ENCODE results near the gene TTC21B. TPM values are rescaled to one million over a fixed set of nuclear protein-coding genes. Genes with fewer than 3 reads are reported as not detected.
A peak's percentile ranks its signal among the peaks of the same experiment; 100 is the strongest.
"Not testable (repeated sequence)": the region's sequence is repeated elsewhere in the genome, so short reads cannot be mapped to it uniquely, and the experiment has no call there.

The TTC21B gene
- total RNA-seq: 10 to 100 TPM; 32.7 to 79.2 TPM
- polyA plus RNA-seq (ENCODE audit: insufficient read length in 2 of 2): 10 to 100 TPM; 21.3 to 24.7 TPM
- long read RNA-seq, donor 1, full-length matches to known transcripts: 2 of 2 reads
- long read RNA-seq, donor 1, partial matches to known transcripts: 0 of 2 reads
- long read RNA-seq, donor 1, other reads (novel, unspliced or antisense): 0 of 2 reads
- long read RNA-seq, donor 2: 0 reads
- long read RNA-seq, donor 3: 0 reads
- long read RNA-seq, donor 4, partial matches to known transcripts: 0 of 2 reads
- long read RNA-seq, donor 4, other reads (novel, unspliced or antisense): 0 of 2 reads

DNA sequence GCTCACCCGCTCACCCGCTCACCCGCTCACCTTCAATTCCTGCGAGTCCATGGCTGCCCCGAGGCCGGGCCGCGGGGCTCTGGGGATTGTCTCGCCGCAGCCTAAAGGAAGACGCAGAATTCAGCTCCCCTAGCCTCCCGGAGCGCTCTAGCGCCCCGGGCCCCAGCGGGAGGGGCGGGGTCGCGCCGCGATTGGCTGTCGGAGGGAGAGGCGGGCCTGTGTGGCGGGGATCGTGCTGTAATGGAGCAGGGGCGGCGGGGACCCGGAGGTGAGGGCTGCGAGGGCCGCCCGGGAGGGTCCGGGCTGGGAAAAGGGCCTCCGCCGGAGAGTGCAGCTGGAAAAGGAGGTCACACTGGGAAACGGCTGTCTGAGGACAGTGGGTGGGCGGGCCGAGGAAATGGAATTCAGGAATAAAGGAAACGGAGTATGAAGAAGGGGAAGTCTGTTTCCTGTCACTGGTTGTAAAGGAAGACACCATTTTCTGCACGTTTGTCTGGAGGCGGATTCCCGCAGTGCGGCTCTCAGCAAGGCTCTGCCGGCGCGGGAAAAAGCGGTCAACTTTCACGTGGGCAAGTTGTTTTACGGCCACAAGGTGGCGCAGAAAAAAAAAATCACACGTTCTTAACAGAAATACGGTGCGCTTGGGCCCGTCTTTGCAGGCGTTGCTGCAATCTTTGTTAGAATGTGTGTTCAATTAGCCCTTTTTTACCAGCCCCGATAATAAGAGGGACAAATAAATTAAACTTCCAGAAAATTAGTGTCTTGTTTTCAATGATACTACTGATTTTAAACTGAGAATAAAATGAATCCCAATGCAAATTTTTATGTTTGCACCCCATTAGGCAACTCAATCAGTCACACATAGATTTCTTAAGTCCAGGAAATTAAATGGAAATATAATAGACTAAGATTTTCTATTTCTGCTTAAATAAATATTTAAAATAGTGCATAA is at the start of gene TTC21B:
TSS of gene TTC21B (minus strand) at position 122 of the 952 bp plus-strand sequence. CDS start at position 51, 71 bp downstream.
- WGBS (ENCODE audit: insufficient coverage): 0% methylated on average over 49 of the region's 55 CpGs
- Histone ChIP-seq H3K27me3 (ENCODE audit: control insufficient read depth, insufficient read depth, low read length) (no peaks in the 10 kb centered on the region), H3K4me1 (ENCODE audit: control insufficient read depth, insufficient read depth, low read length) (peaks cover 4% of the 10 kb centered on the region), H3K27ac (ENCODE audit: low read depth, low read length) (peak within 1 kb of the TSS; percentile 88), H3K9me3 (ENCODE audit: control insufficient read depth, insufficient read depth, low read length) (no peaks in the 10 kb centered on the region), H3K4me3 (ENCODE audit: low read depth, low read length) (peak within 1 kb of the TSS; percentile 79), H3K36me3 (ENCODE audit: control insufficient read depth, insufficient read depth, low read length) (no peaks in the 10 kb centered on the region)
- peak; percentile 88 to 99 (median 92) for DNase-seq (ENCODE audit: low read depth in 4 of 6, low spot score in 6 of 6)

DNA sequence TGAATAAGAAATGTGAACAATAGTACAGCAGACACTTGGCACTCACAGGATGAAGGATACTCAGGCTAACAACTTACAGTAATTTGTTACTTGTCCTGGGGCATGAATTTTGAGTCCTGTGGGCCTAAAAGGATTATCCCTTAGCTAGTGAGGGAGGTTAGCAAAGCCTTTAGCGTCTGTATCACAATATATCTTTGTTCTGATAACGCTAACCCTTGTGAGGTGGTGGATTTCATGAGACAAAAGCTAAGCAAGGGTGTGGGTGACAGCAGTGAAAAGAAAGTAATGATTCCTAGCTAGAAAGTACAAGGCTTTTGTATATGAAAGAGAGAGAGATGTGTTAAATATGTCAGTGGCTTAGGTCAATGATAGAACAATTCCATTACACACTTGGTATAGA is 46.8 kb upstream of the TTC21B start:
- DNase-seq (ENCODE audit: low read depth in 4 of 6, low spot score in 6 of 6): no peak
- 31% methylated on average over 2 of the region's 2 CpGs for WGBS (ENCODE audit: insufficient coverage)
- Histone ChIP-seq H3K27me3 (ENCODE audit: control insufficient read depth, insufficient read depth, low read length) (no peaks in the 10 kb centered on the region), H3K27ac (ENCODE audit: low read depth, low read length) (no peak overlapping the region), H3K4me1 (ENCODE audit: control insufficient read depth, insufficient read depth, low read length) (no peaks in the 10 kb centered on the region), H3K4me3 (ENCODE audit: low read depth, low read length) (no peak overlapping the region), H3K36me3 (ENCODE audit: control insufficient read depth, insufficient read depth, low read length) (no peaks in the 10 kb centered on the region), H3K9me3 (ENCODE audit: control insufficient read depth, insufficient read depth, low read length) (no peaks in the 10 kb centered on the region)

DNA sequence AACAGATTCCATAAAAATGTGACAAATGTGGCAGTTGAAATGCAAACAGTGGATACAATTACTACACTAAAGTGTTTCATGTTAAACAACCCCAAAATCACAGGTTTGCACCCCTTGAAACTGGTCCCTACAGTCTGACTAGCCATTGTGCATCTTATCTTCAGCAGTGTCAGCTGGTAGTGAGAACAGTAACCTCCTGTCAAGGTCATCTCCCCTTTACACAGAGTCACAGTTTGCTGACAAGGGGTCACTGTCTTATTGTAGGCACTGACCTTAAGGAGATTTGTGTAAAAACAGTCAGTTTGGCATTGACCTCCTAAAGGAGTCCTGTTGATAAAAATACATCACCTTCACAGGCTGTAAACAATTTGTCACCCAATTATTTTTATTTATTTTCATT is 37.3 kb upstream of the TTC21B start:
- Histone ChIP-seq H3K36me3 (ENCODE audit: control insufficient read depth, insufficient read depth, low read length) (no peaks in the 10 kb centered on the region), H3K4me1 (ENCODE audit: control insufficient read depth, insufficient read depth, low read length) (no peaks in the 10 kb centered on the region), H3K27me3 (ENCODE audit: control insufficient read depth, insufficient read depth, low read length) (no peaks in the 10 kb centered on the region), H3K27ac (ENCODE audit: low read depth, low read length) (no peak overlapping the region), H3K9me3 (ENCODE audit: control insufficient read depth, insufficient read depth, low read length) (no peaks in the 10 kb centered on the region), H3K4me3 (ENCODE audit: low read depth, low read length) (no peak overlapping the region)
- DNase-seq (ENCODE audit: low read depth in 4 of 6, low spot score in 6 of 6): no peak

DNA sequence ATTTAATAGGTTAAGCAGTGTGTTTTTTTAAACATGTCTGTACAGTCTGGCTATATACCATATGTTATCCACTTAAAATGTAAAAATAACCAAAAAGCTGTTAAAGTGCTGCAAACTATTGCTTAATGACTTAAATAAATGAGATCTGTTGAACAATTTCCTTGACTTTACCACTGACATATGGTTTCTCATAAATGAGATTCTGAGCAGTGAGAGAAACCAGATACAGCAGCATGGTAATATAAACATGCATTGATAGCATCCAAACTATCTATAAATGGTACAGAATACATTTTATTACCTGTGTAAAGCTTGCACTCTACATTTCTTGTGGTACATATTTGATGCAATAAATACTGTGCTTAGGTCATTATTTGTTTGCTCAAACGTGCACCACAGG is 36.3 kb upstream of the TTC21B start:
- H3K27me3 ChIP-seq (ENCODE audit: control insufficient read depth, insufficient read depth, low read length): no peaks in the 10 kb centered on the region
- no peak overlapping the region for H3K4me3 ChIP-seq (ENCODE audit: low read depth, low read length)
- no peak overlapping the region for H3K27ac ChIP-seq (ENCODE audit: low read depth, low read length)
- no peaks in the 10 kb centered on the region for H3K4me1 ChIP-seq (ENCODE audit: control insufficient read depth, insufficient read depth, low read length)
- WGBS (ENCODE audit: insufficient coverage): no CpG with 5 or more reads among the region's 1 CpG
- no peaks in the 10 kb centered on the region for H3K9me3 ChIP-seq (ENCODE audit: control insufficient read depth, insufficient read depth, low read length)
- peak in 2 of 6 donors; percentile 18 to 51 for DNase-seq (ENCODE audit: low read depth in 4 of 6, low spot score in 6 of 6)
- H3K36me3 ChIP-seq (ENCODE audit: control insufficient read depth, insufficient read depth, low read length): no peaks in the 10 kb centered on the region

DNA sequence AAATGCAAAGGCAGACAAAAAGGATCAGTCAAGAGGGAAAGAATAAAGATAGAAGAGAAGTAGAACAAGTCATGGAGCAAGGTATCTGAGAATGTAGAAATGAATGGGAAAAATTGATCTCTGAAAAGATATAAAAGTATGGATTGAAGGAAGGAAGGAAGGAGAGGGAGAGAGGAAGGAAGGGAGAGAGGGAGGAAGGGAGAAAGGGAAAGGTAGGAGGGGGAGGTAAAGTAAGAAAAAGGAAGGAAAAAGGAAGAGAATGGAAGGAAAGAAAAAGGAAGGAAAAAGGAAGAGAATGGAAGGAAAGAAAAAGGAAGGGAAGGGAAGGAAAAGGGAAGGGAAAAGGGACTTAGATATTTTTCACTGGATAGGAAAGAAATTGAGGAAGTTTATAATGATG is 31.5 kb upstream of the TTC21B start:
- no peaks in the 10 kb centered on the region for H3K4me1 ChIP-seq (ENCODE audit: control insufficient read depth, insufficient read depth, low read length)
- H3K27ac ChIP-seq (ENCODE audit: low read depth, low read length): no peak overlapping the region
- no peaks in the 10 kb centered on the region for H3K9me3 ChIP-seq (ENCODE audit: control insufficient read depth, insufficient read depth, low read length)
- no peaks in the 10 kb centered on the region for H3K27me3 ChIP-seq (ENCODE audit: control insufficient read depth, insufficient read depth, low read length)
- H3K4me3 ChIP-seq (ENCODE audit: low read depth, low read length): no peak overlapping the region
- DNase-seq (ENCODE audit: low read depth in 4 of 6, low spot score in 6 of 6): no peak
- no peaks in the 10 kb centered on the region for H3K36me3 ChIP-seq (ENCODE audit: control insufficient read depth, insufficient read depth, low read length)

DNA sequence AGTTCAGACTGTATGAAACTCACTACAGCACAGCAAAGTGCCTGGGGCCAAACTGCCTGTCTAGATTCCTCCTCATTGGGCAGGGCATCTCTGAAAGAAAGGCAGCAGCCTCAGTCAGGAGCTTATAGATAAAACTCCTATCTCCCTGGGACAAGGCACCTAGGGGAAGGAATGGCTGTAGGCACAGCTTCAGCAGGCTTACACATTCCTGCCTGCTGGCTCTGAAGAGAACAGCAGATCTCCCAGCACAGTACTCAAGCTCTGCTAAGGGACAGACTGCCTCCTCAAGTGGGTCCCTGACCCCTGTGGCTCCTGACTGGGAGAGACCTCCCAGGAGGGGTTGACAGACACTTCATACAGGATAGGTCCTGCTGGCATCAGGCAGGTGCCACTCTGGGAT is 18.6 kb upstream of the TTC21B start:
- not testable (repeated sequence) for H3K27me3 ChIP-seq (ENCODE audit: control insufficient read depth, insufficient read depth, low read length); H3K9me3 ChIP-seq (ENCODE audit: control insufficient read depth, insufficient read depth, low read length); H3K4me1 ChIP-seq (ENCODE audit: control insufficient read depth, insufficient read depth, low read length); H3K27ac ChIP-seq (ENCODE audit: low read depth, low read length); DNase-seq (ENCODE audit: low read depth in 4 of 6, low spot score in 6 of 6); H3K4me3 ChIP-seq (ENCODE audit: low read depth, low read length); H3K36me3 ChIP-seq (ENCODE audit: control insufficient read depth, insufficient read depth, low read length)

DNA sequence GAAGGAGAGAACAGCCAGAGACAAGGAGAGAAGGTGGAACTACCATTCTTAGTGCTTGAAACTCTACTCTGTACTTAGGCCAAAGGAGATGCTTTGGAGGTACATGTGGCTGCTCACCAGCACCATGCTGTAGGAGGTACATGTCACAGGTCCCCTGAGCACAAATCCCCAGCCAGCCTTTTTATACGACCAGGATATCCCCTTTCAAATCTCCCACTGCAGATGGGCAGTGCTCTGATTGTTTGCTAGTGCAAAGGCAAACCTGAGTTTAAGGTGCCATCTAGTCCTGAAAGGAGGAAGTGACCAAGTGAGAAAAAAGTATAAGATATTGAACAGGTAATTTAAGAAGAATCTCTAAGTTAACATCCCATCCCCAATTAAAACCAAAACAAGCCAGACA is 17.1 kb upstream of the TTC21B start:
- no peak for DNase-seq (ENCODE audit: low read depth in 4 of 6, low spot score in 6 of 6)
- Histone ChIP-seq H3K36me3 (ENCODE audit: control insufficient read depth, insufficient read depth, low read length) (no peaks in the 10 kb centered on the region), H3K9me3 (ENCODE audit: control insufficient read depth, insufficient read depth, low read length) (peaks cover 1% of the 10 kb centered on the region), H3K27me3 (ENCODE audit: control insufficient read depth, insufficient read depth, low read length) (no peaks in the 10 kb centered on the region), H3K4me1 (ENCODE audit: control insufficient read depth, insufficient read depth, low read length) (no peaks in the 10 kb centered on the region), H3K27ac (ENCODE audit: low read depth, low read length) (no peak overlapping the region), H3K4me3 (ENCODE audit: low read depth, low read length) (no peak overlapping the region)
- WGBS (ENCODE audit: insufficient coverage): no CpG with 5 or more reads among the region's 1 CpG

DNA sequence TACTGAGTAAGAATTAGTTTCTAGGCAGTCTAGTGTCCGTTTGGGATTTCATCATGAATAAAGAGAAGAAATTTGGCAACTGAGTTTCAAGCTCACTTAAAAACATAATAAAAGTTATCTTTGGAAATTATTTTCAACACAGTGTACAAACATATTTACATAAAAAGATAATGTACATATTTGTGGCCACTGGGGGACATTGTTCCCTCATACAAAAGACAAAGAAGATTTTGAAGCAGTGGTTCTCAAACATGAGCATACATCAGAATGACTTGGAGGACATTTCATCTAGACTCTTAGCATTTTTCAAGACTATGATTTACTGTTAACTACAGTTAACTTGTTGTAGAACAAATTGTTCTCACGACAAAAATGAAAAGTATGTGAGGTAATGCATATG is 15.7 kb upstream of the TTC21B start:
- no CpG with 5 or more reads among the region's 2 CpGs for WGBS (ENCODE audit: insufficient coverage)

DNA sequence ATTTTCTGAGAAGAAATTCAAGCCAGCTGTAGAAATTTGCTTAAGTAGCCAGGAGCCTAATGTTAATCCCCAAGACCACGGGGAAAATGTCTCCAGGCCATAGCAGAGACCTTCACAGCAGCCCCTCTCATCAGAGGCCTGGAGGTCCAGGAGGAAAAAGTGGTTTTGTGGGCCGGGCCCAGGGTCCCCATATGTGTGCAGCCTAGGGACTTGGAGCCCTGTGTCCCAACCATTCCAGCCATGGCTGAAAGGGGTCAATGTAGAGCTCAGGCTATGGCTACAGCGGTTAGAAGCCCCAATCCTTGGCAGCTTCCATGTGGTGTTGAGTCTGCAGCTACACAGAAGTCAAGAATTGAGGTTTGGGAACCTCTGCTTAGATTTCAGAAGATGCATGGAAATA is 14.2 kb upstream of the TTC21B start:
- Histone ChIP-seq H3K36me3 (ENCODE audit: control insufficient read depth, insufficient read depth, low read length) (no peaks in the 10 kb centered on the region), H3K9me3 (ENCODE audit: control insufficient read depth, insufficient read depth, low read length) (peaks cover 1% of the 10 kb centered on the region), H3K4me1 (ENCODE audit: control insufficient read depth, insufficient read depth, low read length) (no peaks in the 10 kb centered on the region), H3K27me3 (ENCODE audit: control insufficient read depth, insufficient read depth, low read length) (no peaks in the 10 kb centered on the region), H3K27ac (ENCODE audit: low read depth, low read length) (no peak overlapping the region), H3K4me3 (ENCODE audit: low read depth, low read length) (no peak overlapping the region)
- DNase-seq (ENCODE audit: low read depth in 4 of 6, low spot score in 6 of 6): no peak
- WGBS (ENCODE audit: insufficient coverage): 97% methylated on average over 3 of the region's 3 CpGs

More for the DNA sequence above, 15.7 kb upstream of the TTC21B start:
- Histone ChIP-seq H3K9me3 (ENCODE audit: control insufficient read depth, insufficient read depth, low read length) (peaks cover 1% of the 10 kb centered on the region), H3K27me3 (ENCODE audit: control insufficient read depth, insufficient read depth, low read length) (no peaks in the 10 kb centered on the region), H3K36me3 (ENCODE audit: control insufficient read depth, insufficient read depth, low read length) (no peaks in the 10 kb centered on the region), H3K4me3 (ENCODE audit: low read depth, low read length) (no peak overlapping the region), H3K27ac (ENCODE audit: low read depth, low read length) (no peak overlapping the region), H3K4me1 (ENCODE audit: control insufficient read depth, insufficient read depth, low read length) (no peaks in the 10 kb centered on the region)
- DNase-seq (ENCODE audit: low read depth in 4 of 6, low spot score in 6 of 6): peak in 1 of 6 donors; percentile 22

DNA sequence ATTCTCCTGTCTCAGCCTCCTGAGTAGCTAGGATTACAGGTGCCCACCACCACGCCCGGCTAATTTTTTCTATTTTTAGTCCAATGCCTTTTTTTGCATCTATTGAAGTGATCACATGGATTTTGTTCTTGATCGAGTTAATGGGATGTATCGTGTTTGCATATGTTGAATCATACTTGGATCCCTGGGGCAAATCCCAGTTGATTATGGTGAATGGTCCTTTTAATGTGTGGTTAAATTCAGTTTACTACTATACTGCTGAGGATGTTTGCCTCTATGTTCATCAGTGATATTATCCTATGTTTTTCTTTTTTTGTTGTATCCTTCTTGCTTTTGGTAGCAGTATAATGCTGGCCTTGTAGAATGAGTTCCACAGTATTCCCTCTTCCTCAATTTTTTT is 8.2 kb upstream of the TTC21B start:
- Histone ChIP-seq H3K4me1 (ENCODE audit: control insufficient read depth, insufficient read depth, low read length) (no peaks in the 10 kb centered on the region), H3K36me3 (ENCODE audit: control insufficient read depth, insufficient read depth, low read length) (no peaks in the 10 kb centered on the region), H3K9me3 (ENCODE audit: control insufficient read depth, insufficient read depth, low read length) (no peaks in the 10 kb centered on the region), H3K27me3 (ENCODE audit: control insufficient read depth, insufficient read depth, low read length) (no peaks in the 10 kb centered on the region), H3K4me3 (ENCODE audit: low read depth, low read length) (no peak overlapping the region), H3K27ac (ENCODE audit: low read depth, low read length) (no peak overlapping the region)
- DNase-seq (ENCODE audit: low read depth in 4 of 6, low spot score in 6 of 6): no peak
- 100% methylated on average over 2 of the region's 4 CpGs for WGBS (ENCODE audit: insufficient coverage)

All from spinal cord (tissue), 10 donors.